IMR-90 (cell line): Measurements from ENCODE around the gene AQP6. TPM values are rescaled to one million over a fixed set of nuclear protein-coding genes. Genes with fewer than 3 reads are reported as not detected.

ENCODE experiments used
- ATAC-seq: fragments of 200-7000 bp; cut with Tn5 transposase; 2 replicates; pipeline ENCODE4 v1.9.1; 2020; ENCODE audit warnings: low read depth, mild to moderate bottlenecking, moderate library complexity
- BruUV-seq: library from RNA; stranded (reverse); fragments of 400-500 nt; replicated peaks from 2 replicates; lab custom pipeline; 2021; lab: Mats Ljungman, UMichigan
- CTCF ChIA-PET: fragments of 300-600 bp; formaldehyde crosslinking; extraction: SDS; loops from one replicate; lab custom pipeline; 2021; ENCODE audit warnings: antibody characterized with exemption; lab: Yijun Ruan, JAX
- POLR2A ChIA-PET: fragments of 300-600 bp; sonication (Branson Sonifier 250); formaldehyde crosslinking; loops from one replicate; lab custom pipeline; 2022; ENCODE audit warnings: antibody characterized with exemption; ENCODE audit not compliant: unreplicated experiment; lab: Charles Lee
- DNase-seq: peaks from one replicate; pipeline ENCODE4 v3.0.0; 2013
- H2AFZ ChIP-seq: replicated peaks from 2 replicates; pipeline ENCODE3; 2013; ENCODE audit warnings: low read length, mild to moderate bottlenecking; ENCODE audit not compliant: poor library complexity
- H2AK5ac ChIP-seq: 2 replicates; pipeline ENCODE4 v1.6.1; 2013; ENCODE audit warnings: low read depth, low read length, inconsistent platforms
- H2AK9ac ChIP-seq: replicated peaks from 2 replicates; pipeline ENCODE3; 2013; ENCODE audit warnings: mild to moderate bottlenecking, low read depth, low read length, moderate library complexity; ENCODE audit not compliant: poor library complexity
- H2BK120ac ChIP-seq: 2 replicates; pipeline ENCODE4 v1.6.1; 2013; ENCODE audit warnings: low read depth, low read length, inconsistent platforms
- H2BK15ac ChIP-seq: 3 replicates; pipeline ENCODE4 v1.6.1; 2013; ENCODE audit warnings: low read depth, low read length, inconsistent platforms
- H2BK20ac ChIP-seq: 2 replicates; pipeline ENCODE4 v1.6.1; 2013; ENCODE audit warnings: low read depth, mild to moderate bottlenecking, inconsistent platforms, low read length, moderate library complexity
- H2BK5ac ChIP-seq: 2 replicates; pipeline ENCODE4 v1.6.1; 2013; ENCODE audit warnings: mild to moderate bottlenecking, low read depth, low read length, inconsistent platforms; ENCODE audit not compliant: poor library complexity, severe bottlenecking
- H3K14ac ChIP-seq: replicated peaks from 2 replicates; pipeline ENCODE4 v1.6.1; 2013; ENCODE audit warnings: low read depth, low read length, inconsistent platforms
- H3K18ac ChIP-seq: 2 replicates; pipeline ENCODE4 v1.6.1; 2013; ENCODE audit warnings: low read depth, low read length, control low read depth
- H3K23ac ChIP-seq: 2 replicates; pipeline ENCODE4 v1.6.1; 2013; ENCODE audit warnings: low read depth, low read length, inconsistent platforms
- H3K27ac ChIP-seq: 2 replicates; pipeline ENCODE4 v1.5.1; 2013; ENCODE audit warnings: mild to moderate bottlenecking, control low read depth, low read length; ENCODE audit not compliant: insufficient read depth
- H3K27me3 ChIP-seq: 2 replicates; pipeline ENCODE4 v1.6.1; 2013; ENCODE audit warnings: low read length; ENCODE audit not compliant: control insufficient read depth, insufficient read depth
- H3K36me3 ChIP-seq: 2 replicates; pipeline ENCODE4 v1.6.1; 2013; ENCODE audit warnings: low read length, mixed read lengths; ENCODE audit not compliant: control insufficient read depth, insufficient read depth
- H3K4ac ChIP-seq: 2 replicates; pipeline ENCODE4 v1.6.1; 2013; ENCODE audit warnings: low read depth, low read length, inconsistent platforms
- H3K4me1 ChIP-seq: 2 replicates; pipeline ENCODE4 v1.6.1; 2013; ENCODE audit warnings: low read length, mixed read lengths; ENCODE audit not compliant: control insufficient read depth, insufficient read depth
- H3K4me2 ChIP-seq: 2 replicates; pipeline ENCODE4 v1.6.1; 2013; ENCODE audit warnings: low read depth, mild to moderate bottlenecking, control low read depth, low read length, moderate library complexity
- H3K4me3 ChIP-seq: 2 replicates; pipeline ENCODE4 v1.5.1; 2013; ENCODE audit warnings: low read depth, mild to moderate bottlenecking, control low read depth, low read length, moderate library complexity; ENCODE audit not compliant: insufficient read depth
- H3K56ac ChIP-seq: 2 replicates; pipeline ENCODE4 v1.6.1; 2013; ENCODE audit warnings: low read length, inconsistent platforms; ENCODE audit not compliant: insufficient read depth; ENCODE audit errors: extremely low read depth
- H3K79me1 ChIP-seq, 2 experiments: 2 replicates each; pipeline ENCODE4 v1.6.1; 2013; ENCODE audit warnings: low read length in 2 of 2, inconsistent platforms in 1 of 2, low read depth in 1 of 2
- H3K9ac ChIP-seq: 2 replicates; pipeline ENCODE4 v1.6.1; 2013; ENCODE audit warnings: low read depth, low read length, control low read depth
- H3K9me1 ChIP-seq: 2 replicates; pipeline ENCODE4 v1.6.1; 2013; ENCODE audit warnings: low read length, inconsistent platforms; ENCODE audit not compliant: insufficient read depth
- H3K9me3 ChIP-seq: 2 replicates; pipeline ENCODE4 v1.6.1; 2013; ENCODE audit warnings: low read length; ENCODE audit not compliant: control insufficient read depth, insufficient read depth
- H4K20me1 ChIP-seq: 2 replicates; pipeline ENCODE4 v1.6.1; 2013; ENCODE audit warnings: low read length, inconsistent platforms; ENCODE audit not compliant: insufficient read depth
- H4K5ac ChIP-seq: 2 replicates; pipeline ENCODE4 v1.6.1; 2013; ENCODE audit warnings: mild to moderate bottlenecking, low read depth, low read length, control low read depth
- H4K8ac ChIP-seq, 2 experiments: 2 replicates each; pipeline ENCODE4 v1.6.1; 2013; ENCODE audit warnings: low read depth in 2 of 2, low read length in 2 of 2, control low read depth in 1 of 2, inconsistent platforms in 1 of 2
- H4K91ac ChIP-seq: 2 replicates; pipeline ENCODE4 v1.6.1; 2013; ENCODE audit warnings: low read depth, low read length, inconsistent platforms; ENCODE audit not compliant: insufficient read depth
- BHLHE40 ChIP-seq: fragments of 150-350 bp; IDR thresholded peaks from 2 replicates; pipeline ENCODE4 v1.6.1; 2016; ENCODE audit warnings: mild to moderate bottlenecking, low read depth, low read length
- CEBPB ChIP-seq: IDR thresholded peaks from 2 replicates; pipeline ENCODE4 v1.6.1; 2012; ENCODE audit warnings: low read depth, low read length, improper control_type of control experiment
- CHD1 ChIP-seq: IDR thresholded peaks from 2 replicates; pipeline ENCODE4 v1.6.1; 2012; ENCODE audit warnings: low read depth, low read length, improper control_type of control experiment
- CTCF ChIP-seq: conservative IDR thresholded peaks from 2 replicates; pipeline ENCODE4 v1.5.1; 2012; ENCODE audit warnings: mild to moderate bottlenecking, low read depth, low read length, improper control_type of control experiment
- FOS ChIP-seq: fragments of 150-350 bp; IDR thresholded peaks from 2 replicates; pipeline ENCODE4 v1.6.1; 2016; ENCODE audit warnings: low read depth, low read length
- MAFK ChIP-seq: IDR thresholded peaks from 2 replicates; pipeline ENCODE4 v1.6.1; 2012; ENCODE audit warnings: low read depth, low read length, improper control_type of control experiment
- MAZ ChIP-seq: IDR thresholded peaks from 2 replicates; pipeline ENCODE4 v1.6.1; 2012; ENCODE audit warnings: low read depth, mild to moderate bottlenecking, low read length, improper control_type of control experiment, moderate library complexity, borderline replicate concordance
- MXI1 ChIP-seq: IDR thresholded peaks from 2 replicates; pipeline ENCODE4 v1.6.1; 2012; ENCODE audit warnings: low read depth, mild to moderate bottlenecking, low read length, moderate library complexity, borderline replicate concordance
- NFE2L2 ChIP-seq: fragments of 150-350 bp; IDR thresholded peaks from 2 replicates; pipeline ENCODE4 v1.6.1; 2016; ENCODE audit warnings: low read depth, mild to moderate bottlenecking, low read length
- POLR2A ChIP-seq: IDR thresholded peaks from 2 replicates; pipeline ENCODE4 v1.6.1; 2012; ENCODE audit warnings: mild to moderate bottlenecking, low read depth, low read length
- RAD21 ChIP-seq: IDR thresholded peaks from 2 replicates; pipeline ENCODE4 v1.6.1; 2012; ENCODE audit warnings: low read length, improper control_type of control experiment
- RCOR1 ChIP-seq: IDR thresholded peaks from 2 replicates; pipeline ENCODE4 v1.6.1; 2012; ENCODE audit warnings: mild to moderate bottlenecking, low read length, improper control_type of control experiment; ENCODE audit not compliant: insufficient replicate concordance
- RFX5 ChIP-seq: IDR thresholded peaks from 2 replicates; pipeline ENCODE4 v1.8.0; 2012; ENCODE audit warnings: low read depth, mild to moderate bottlenecking, low read length, moderate library complexity
- SMC3 ChIP-seq: fragments of 150-350 bp; IDR thresholded peaks from 2 replicates; pipeline ENCODE4 v1.6.1; 2016; ENCODE audit warnings: low read depth, mild to moderate bottlenecking, antibody characterized with exemption, low read length, moderate library complexity
- WGBS, 2 experiments: methylation state at CpG; one replicate each; pipeline versions ENCODE4 v1.1.5 to v1.1.7; 2013; ENCODE audit warnings: missing lambda C conversion rate in 2 of 2; ENCODE audit not compliant: insufficient read length in 1 of 2; ENCODE audit errors: extremely low coverage in 2 of 2; 5-methylcytosine and 5-hydroxymethylcytosine counted together
- dilution Hi-C: fragments of 300-500 bp; cut with HindIII; formaldehyde crosslinking; loops from one replicate; pipeline ENCODE4 v1.14.3; 2018; ENCODE audit warnings: low sequenced_read_pairs; ENCODE audit not compliant: unreplicated experiment
- in situ Hi-C: fragments of 300-500 bp; cut with MboI; formaldehyde crosslinking; loops from 3 replicates; pipeline ENCODE4 v1.14.3; 2019; ENCODE audit warnings: low sequenced_read_pairs, inconsistent platforms, mixed read lengths
- intact Hi-C: fragments of 100-400 bp; cut with micrococcal nuclease; formaldehyde crosslinking; loops from 2 replicates; pipeline ENCODE4 v1.10.0; 2022
- polyA plus RNA-seq, 3 experiments: library from polyadenylated mRNA; depleted of rRNA; stranded (reverse); fragments of >200 nt; gene quantifications; 2 replicates each; pipeline ENCODE4 v1.2.3, GENCODE V29; 2012; ENCODE audit warnings: low replicate concordance in 1 of 3
- total RNA-seq: library from RNA; depleted of rRNA; stranded (reverse); fragments of >200 nt; gene quantifications from 2 replicates; pipeline ENCODE4 v1.2.3, GENCODE V29; 2012
- TF ChIP-seq, protein P1 (sequence below): fragments of 150-350 bp; IDR thresholded peaks from 2 replicates; pipeline ENCODE4 v1.6.1; 2017; ENCODE audit warnings: mild to moderate bottlenecking, antibody characterized with exemption, low read length, low read depth
- TF ChIP-seq, protein P2 (sequence below): fragments of 150-350 bp; IDR thresholded peaks from 2 replicates; pipeline ENCODE4 v1.6.1; 2016; ENCODE audit warnings: low read depth, mild to moderate bottlenecking, low read length, moderate library complexity, borderline replicate concordance

AQP6 gene
- total and polyA plus RNA-seq, 2 of the 4 experiments (the other 2 are of a cell fraction), result not detected

DNA sequence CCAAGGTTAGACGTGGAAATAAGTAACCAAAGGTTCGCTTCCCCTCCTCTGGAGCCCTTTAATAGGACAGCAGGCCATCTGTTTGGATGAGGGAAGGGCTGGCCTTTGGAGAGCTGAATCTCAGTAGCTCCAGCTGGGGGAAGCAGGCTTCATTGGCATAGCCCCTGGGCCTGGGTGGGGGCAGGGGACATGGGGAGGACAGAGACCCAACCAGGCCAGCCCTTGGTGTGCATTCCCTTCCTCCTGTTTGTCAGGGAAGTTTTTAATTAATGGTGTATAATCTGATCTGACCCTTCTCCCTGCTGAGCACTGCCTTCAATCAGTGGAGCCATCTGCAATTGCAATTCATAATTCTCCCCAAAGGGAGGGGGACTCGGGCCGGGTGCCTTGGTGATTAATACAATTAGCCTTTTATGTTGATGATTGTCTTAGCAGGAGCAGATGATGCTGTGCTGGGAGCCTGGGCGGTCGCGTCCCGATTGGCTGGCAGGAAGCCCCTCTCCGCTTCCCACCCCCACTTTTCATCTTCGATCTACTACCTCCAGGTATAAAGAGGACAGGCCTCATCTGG lies 6.4 kb downstream of the AQP6 start:
- no peak overlapping the region for H3K9ac ChIP-seq
- no peak for TF ChIP-seq FOS
- no peak for TF ChIP-seq CEBPB
- TF ChIP-seq RCOR1, result no peak
- TF ChIP-seq RFX5, result no peak
- TF ChIP-seq, protein P1, sequence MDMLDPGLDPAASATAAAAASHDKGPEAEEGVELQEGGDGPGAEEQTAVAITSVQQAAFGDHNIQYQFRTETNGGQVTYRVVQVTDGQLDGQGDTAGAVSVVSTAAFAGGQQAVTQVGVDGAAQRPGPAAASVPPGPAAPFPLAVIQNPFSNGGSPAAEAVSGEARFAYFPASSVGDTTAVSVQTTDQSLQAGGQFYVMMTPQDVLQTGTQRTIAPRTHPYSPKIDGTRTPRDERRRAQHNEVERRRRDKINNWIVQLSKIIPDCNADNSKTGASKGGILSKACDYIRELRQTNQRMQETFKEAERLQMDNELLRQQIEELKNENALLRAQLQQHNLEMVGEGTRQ, result no peak
- TF ChIP-seq, protein P2, sequence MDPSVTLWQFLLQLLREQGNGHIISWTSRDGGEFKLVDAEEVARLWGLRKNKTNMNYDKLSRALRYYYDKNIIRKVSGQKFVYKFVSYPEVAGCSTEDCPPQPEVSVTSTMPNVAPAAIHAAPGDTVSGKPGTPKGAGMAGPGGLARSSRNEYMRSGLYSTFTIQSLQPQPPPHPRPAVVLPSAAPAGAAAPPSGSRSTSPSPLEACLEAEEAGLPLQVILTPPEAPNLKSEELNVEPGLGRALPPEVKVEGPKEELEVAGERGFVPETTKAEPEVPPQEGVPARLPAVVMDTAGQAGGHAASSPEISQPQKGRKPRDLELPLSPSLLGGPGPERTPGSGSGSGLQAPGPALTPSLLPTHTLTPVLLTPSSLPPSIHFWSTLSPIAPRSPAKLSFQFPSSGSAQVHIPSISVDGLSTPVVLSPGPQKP, result no peak
- TF ChIP-seq POLR2A, result no peak
- no peak for TF ChIP-seq CTCF
- no peak for TF ChIP-seq NFE2L2
- TF ChIP-seq MAFK, result no peak
- no peak for TF ChIP-seq MXI1
- no peak for TF ChIP-seq MAZ
- no peak for TF ChIP-seq CHD1
- no peak for TF ChIP-seq BHLHE40
- TF ChIP-seq RAD21, result no peak
- TF ChIP-seq SMC3, result no peak

More for the DNA sequence above, 6.4 kb downstream of the AQP6 start:
- Histone ChIP-seq H3K56ac (no peak overlapping the region), H3K36me3 (no peaks in the 10 kb centered on the region), H4K5ac (no peak overlapping the region), H2BK5ac (no peak overlapping the region), H3K9me3 (no peaks in the 10 kb centered on the region), H2BK120ac (no peak overlapping the region), H3K4me3 (no peak overlapping the region), H4K91ac (no peak overlapping the region), H3K14ac (no peak overlapping the region), H4K20me1 (no peaks in the 10 kb centered on the region), H2BK20ac (no peak overlapping the region), H3K9me1 (peaks cover 8% of the 10 kb centered on the region), H3K27me3 (no peaks in the 10 kb centered on the region), H2AK5ac (no peak overlapping the region), H3K23ac (no peak overlapping the region), H2AK9ac (no peak overlapping the region), H3K27ac (no peak overlapping the region), H3K4ac (no peak overlapping the region), H3K79me1 (peaks cover 0 to 5% of the 10 kb centered on the region in 2 experiments; a peak in 1 of 4 replicates), H2AFZ (no peak overlapping the region), H4K8ac (no peak overlapping the region), H3K18ac (no peak overlapping the region), H2BK15ac (no peak overlapping the region), H3K4me1 (peaks cover 10% of the 10 kb centered on the region), H3K4me2 (no peak overlapping the region)
- no peak for ATAC-seq
- dilution Hi-C loops, result no loop called here
- ChIA-PET CTCF (interaction anchor here (1.0 kb wide), 1 partner anchor 76 kb away, joined by 3 read pairs; no protein-coding TSS in a partner anchor), POLR2A (no interaction called here)
- in situ Hi-C loops, result loop anchor here (10.0 kb wide), 1 partner anchor 196 kb away; no protein-coding TSS in a partner anchor
- DNase-seq, result no peak
- WGBS, 2 experiments, result no CpG with 5 or more reads among the region's 10 CpGs
- BruUV-seq, result no TSS peak
- intact Hi-C loops, result no loop called here
